ENCODE measurements around the gene USP37. TPM values are rescaled to one million over a fixed set of nuclear protein-coding genes. Genes with fewer than 3 reads are reported as not detected.

USP37 gene
- total RNA-seq, 3 donors from 2014 or later, result 11.5 to 14.3 (median 11.6) TPM

DNA sequence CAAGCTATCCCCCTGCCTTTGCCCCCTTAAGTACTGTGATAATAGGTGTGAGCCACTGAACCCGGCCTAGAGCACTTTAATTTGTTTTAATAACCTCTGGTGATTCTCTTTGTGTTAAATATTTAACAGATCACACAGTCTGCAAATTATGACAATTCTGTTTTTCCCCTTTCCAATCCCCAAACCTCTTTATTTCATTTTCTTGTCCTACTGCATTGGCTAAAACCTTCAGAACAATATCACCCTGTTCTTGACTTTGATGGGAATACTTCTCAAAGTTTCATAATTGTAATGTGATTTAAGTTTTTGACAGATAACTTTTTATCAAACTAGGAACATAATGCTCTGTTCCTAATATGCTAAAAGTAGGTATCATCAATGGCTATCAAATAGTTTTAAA lies 44.5 kb downstream of the USP37 start:
- no peaks in the 10 kb centered on the region for H3K9me3 ChIP-seq
- no peaks in the 10 kb centered on the region for H3K36me3 ChIP-seq (ENCODE audit: low read depth)
- TF ChIP-seq, protein P1, sequence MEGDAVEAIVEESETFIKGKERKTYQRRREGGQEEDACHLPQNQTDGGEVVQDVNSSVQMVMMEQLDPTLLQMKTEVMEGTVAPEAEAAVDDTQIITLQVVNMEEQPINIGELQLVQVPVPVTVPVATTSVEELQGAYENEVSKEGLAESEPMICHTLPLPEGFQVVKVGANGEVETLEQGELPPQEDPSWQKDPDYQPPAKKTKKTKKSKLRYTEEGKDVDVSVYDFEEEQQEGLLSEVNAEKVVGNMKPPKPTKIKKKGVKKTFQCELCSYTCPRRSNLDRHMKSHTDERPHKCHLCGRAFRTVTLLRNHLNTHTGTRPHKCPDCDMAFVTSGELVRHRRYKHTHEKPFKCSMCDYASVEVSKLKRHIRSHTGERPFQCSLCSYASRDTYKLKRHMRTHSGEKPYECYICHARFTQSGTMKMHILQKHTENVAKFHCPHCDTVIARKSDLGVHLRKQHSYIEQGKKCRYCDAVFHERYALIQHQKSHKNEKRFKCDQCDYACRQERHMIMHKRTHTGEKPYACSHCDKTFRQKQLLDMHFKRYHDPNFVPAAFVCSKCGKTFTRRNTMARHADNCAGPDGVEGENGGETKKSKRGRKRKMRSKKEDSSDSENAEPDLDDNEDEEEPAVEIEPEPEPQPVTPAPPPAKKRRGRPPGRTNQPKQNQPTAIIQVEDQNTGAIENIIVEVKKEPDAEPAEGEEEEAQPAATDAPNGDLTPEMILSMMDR (IDR thresholded peaks at IDR 0.05), result no peak

DNA sequence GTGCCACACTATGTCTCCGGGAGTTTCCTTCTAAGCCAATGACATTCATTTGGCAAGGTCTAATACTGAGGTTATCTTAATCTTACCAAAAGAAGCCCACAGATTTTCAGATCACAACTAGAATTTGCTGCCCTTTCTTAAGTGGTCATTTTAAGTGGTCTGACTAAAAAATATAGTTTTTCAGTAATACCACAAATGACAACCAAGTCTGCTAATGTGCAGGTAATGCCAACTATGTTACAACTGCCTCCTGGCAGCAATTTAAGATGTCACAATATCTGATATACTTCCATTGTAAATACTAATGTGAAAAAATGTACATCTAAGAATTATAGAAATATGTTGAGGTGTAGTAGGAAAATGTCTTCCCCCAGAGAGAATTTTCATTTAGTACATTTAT lies 49.3 kb downstream of the USP37 start:
- ATAC-seq, result no peak
- Histone ChIP-seq H3K4me3 (no peak overlapping the region), H3K9me3 (no peaks in the 10 kb centered on the region), H3K36me3 (ENCODE audit: low read depth) (no peaks in the 10 kb centered on the region), H3K4me1 (ENCODE audit: low read depth) (no peaks in the 10 kb centered on the region)
- intact Hi-C loops (cut with DNase I, micrococcal nuclease), result no loop called here
- TF ChIP-seq, protein P1 (IDR thresholded peaks at IDR 0.05), result no peak
- no peak for DNase-seq

More for the DNA sequence above, 44.5 kb downstream of the USP37 start:
- no peaks in the 10 kb centered on the region for H3K4me1 ChIP-seq (ENCODE audit: low read depth)
- DNase-seq (no peak), ATAC-seq (no peak)
- H3K4me3 ChIP-seq, result no peak overlapping the region
- intact Hi-C loops (cut with DNase I, micrococcal nuclease), result no loop called here

DNA sequence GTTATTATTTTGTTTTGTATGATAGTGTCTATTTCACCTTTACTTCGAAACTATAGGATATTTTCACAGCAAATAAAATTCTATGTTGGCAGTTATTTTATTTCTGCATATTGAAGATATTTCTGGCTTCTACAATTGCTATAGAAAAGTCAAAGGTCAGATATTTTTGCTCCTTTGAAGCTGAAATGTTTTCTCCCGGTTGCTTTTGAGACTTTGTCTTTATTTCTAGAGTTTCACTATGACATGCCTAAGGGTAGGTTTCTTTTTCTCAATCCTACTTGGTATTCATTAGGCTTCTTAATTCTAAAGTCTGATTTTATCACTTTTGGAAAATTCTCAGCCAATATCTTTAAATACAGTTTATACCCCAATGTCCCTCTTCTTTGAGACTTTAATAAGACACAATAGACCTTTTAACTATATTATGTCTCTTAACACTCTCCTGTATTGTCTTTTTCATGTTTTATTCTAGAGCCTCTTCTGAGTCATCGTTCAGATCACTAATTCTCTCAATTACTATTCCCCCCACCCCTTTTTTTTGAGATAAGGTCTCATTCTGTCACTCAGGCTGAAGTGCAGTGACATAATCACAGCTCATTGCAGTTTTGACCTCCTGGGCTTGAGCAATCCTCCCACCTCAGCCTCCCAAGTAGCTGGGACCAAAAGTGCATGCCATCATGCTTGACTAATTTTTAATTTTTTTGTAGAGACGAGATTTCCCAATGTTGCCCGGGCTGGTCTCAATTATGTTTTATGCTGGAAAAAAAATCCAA lies 50.5 kb downstream of the USP37 start:
- DNase-seq, result no peak
- TF ChIP-seq, protein P1 (IDR thresholded peaks at IDR 0.05), result no peak
- H3K36me3 ChIP-seq (ENCODE audit: low read depth), result no peaks in the 10 kb centered on the region
- no peak for ATAC-seq
- H3K9me3 ChIP-seq, result no peaks in the 10 kb centered on the region
- no peaks in the 10 kb centered on the region for H3K4me1 ChIP-seq (ENCODE audit: low read depth)
- no peak overlapping the region for H3K4me3 ChIP-seq
- intact Hi-C loops (cut with DNase I, micrococcal nuclease), result no loop called here

DNA sequence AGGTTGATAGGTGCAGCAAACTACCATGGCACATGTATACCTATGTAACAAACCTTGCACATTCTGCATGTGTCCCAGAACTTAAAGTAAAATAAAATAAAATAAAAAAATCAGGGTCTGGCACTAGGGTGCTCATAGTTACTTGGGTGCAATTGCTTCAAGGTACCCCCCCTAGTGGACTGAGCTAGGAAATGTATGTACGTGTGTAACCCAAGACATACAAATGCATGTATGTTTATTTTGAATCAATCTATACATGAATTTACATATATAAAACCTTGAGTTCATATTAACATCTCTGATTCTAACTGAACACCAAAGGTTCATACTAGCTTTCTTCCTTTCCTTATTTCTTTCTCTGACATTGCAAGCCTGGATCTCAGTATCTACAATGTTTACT lies 51.5 kb downstream of the USP37 start:
- no peaks in the 10 kb centered on the region for H3K9me3 ChIP-seq
- peak in 1 of 3 donors; percentile 19 for DNase-seq

DNA sequence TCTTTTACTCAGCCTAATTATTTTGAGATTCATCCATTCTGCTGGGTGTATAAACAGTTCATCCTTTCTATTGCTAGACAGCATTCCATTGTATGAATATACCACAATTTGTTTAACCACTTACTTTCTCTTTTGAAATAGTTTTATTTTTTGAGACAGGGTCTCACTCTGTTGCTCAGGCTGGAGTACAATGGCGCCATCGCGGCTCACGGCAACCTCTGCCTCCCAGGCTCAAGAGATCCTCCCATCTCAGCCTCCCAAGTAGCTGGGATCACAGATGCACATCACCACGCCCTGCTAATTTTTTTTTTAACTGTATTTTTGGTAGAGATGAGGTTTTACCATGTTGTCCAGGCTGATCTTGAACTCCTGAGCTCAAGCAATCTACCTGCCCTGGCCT lies 54.5 kb downstream of the USP37 start:
- DNase-seq (no peak), ATAC-seq (no peak)
- intact Hi-C loops (cut with DNase I, micrococcal nuclease), result no loop called here
- Histone ChIP-seq H3K36me3 (ENCODE audit: low read depth) (no peaks in the 10 kb centered on the region), H3K9me3 (no peaks in the 10 kb centered on the region), H3K4me3 (no peak overlapping the region), H3K4me1 (ENCODE audit: low read depth) (no peaks in the 10 kb centered on the region)
- TF ChIP-seq, protein P1 (IDR thresholded peaks at IDR 0.05), result no peak

More for the DNA sequence above, 51.5 kb downstream of the USP37 start:
- ATAC-seq, result peak; percentile 36
- intact Hi-C loops (cut with DNase I, micrococcal nuclease), result no loop called here
- Histone ChIP-seq H3K4me3 (no peak overlapping the region), H3K36me3 (ENCODE audit: low read depth) (no peaks in the 10 kb centered on the region), H3K4me1 (ENCODE audit: low read depth) (no peaks in the 10 kb centered on the region)
- TF ChIP-seq, protein P1 (IDR thresholded peaks at IDR 0.05), result no peak
